Tibial nerve (tissue), 4 donors: ENCODE results near the gene CCIN. TPM values are rescaled to one million over a fixed set of nuclear protein-coding genes. Genes with fewer than 3 reads are reported as not detected.

Experiments used
- DNase-seq, 2 donors: peaks; one replicate each; pipeline ENCODE4 v3.0.0-alpha.2; 2019; ENCODE audit warnings: low spot score in 2 of 2
- H3K27ac ChIP-seq, 4 donors: fragments of 200-600 bp; sonication (generic) in 3 of 4; one replicate each; pipeline ENCODE4 v1.5.1; 2017 to 2019; ENCODE audit warnings: mild to moderate bottlenecking in 1 of 4
- H3K27me3 ChIP-seq, 2 donors: fragments of 200-600 bp; sonication (generic) in 1 of 2; one replicate each; pipeline versions ENCODE4 v1.5.1 to v1.6.0; 2017 to 2019
- H3K36me3 ChIP-seq, 3 donors: fragments of 200-600 bp; sonication (generic); one replicate each; pipeline ENCODE4 v1.5.1; 2018 to 2019
- H3K4me1 ChIP-seq, 4 donors: fragments of 200-600 bp; sonication (generic) in 3 of 4; one replicate each; pipeline ENCODE4 v1.5.1; 2017 to 2019
- H3K4me3 ChIP-seq, 4 donors: fragments of 200-600 bp; sonication (generic) in 3 of 4; one replicate each; pipeline ENCODE4 v1.5.1; 2017 to 2019; ENCODE audit warnings: mild to moderate bottlenecking in 1 of 4, moderate library complexity in 1 of 4
- H3K9me3 ChIP-seq, 4 donors: fragments of 200-600 bp; sonication (generic) in 3 of 4; one replicate each; pipeline ENCODE4 v1.5.1; 2017 to 2019
- EP300 ChIP-seq, 2 donors: sonication (generic); formaldehyde crosslinking; IDR thresholded peaks; one replicate each; pipeline ENCODE4 v1.6.1; 2017; ENCODE audit warnings: antibody characterized with exemption in 2 of 2, mild to moderate bottlenecking in 1 of 2
- POLR2A ChIP-seq, 2 donors: fragments of 450-650 bp; IDR thresholded peaks; one replicate each; pipeline ENCODE4 v1.6.1; 2017; ENCODE audit warnings: antibody characterized with exemption in 2 of 2, mild to moderate bottlenecking in 2 of 2, moderate library complexity in 2 of 2
- WGBS, 2 donors: methylation state at CpG; one replicate each; pipeline ENCODE4 v1.1.5; 2018; 5-methylcytosine and 5-hydroxymethylcytosine counted together
- total RNA-seq, 4 donors: library from RNA; depleted of rRNA; stranded (reverse); fragments of >200 nt; gene quantifications; one replicate each; pipeline ENCODE4 v1.1.0, GENCODE V29; 2016
- TF ChIP-seq, protein P1 (sequence below), 5 experiments: fragments of 200-600 bp in 3 of 5; fragments of 450-650 bp in 2 of 5; sonication (generic) in 3 of 5; IDR thresholded peaks; one replicate each; pipeline ENCODE4 v1.5.1; 2016 to 2019; ENCODE audit warnings: antibody characterized with exemption in 5 of 5, mild to moderate bottlenecking in 3 of 5, moderate library complexity in 2 of 5

Gene CCIN
- total RNA-seq, 4 donors from 2014 or later = not detected

DNA sequence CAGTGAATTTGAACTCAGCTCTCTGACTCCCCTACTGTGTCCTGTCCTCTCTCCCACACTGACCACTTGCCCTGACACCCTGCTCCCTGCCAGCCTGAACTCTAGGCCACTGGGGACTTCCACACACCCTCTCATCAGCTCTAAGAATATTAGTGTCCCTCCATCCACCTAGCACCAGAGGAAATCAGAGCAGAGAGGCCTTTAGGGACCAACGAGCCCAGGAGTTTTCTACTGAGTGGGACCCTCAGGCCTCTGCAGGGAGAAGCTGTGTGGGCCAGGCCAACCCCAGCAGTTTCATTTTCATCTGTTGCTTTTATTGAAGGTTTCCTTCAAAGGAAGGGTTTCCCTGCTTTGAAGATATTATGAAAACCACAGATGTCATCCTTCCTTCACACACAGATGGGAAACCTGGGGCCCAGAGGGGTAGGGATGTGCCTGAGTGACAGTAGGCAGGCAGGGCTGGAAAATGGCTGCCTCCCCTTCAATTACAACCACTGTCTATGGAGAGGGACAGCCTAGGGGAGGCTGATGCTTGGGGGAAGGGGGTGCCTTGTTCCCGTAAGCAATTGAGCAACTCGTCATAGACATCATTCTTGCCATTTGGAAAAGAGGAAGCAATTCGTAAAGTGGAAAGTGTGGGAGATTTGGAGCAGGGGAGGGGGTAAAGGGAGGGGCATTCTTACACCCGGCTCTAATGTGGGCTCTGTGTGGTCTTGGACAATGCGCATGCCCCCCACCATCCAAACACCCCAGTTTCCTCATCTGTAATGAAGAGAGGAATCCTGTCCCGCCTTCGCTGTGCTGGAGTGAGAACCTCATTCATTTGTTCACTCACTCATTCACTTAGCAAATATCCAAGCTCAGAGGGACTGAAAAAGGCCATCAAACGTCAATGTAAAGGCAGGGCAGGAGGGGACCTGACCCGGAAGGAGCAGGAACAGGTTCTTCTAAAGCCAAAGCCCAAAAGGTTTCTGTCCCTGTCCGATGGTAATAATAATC, 28.8 kb upstream of the CCIN start:
- Histone ChIP-seq H3K36me3 (peaks cover 0 to 6% (median 0%) of the 10 kb centered on the region in 3 donors), H3K27ac (peak overlapping the region in 3 of 4 donors; percentile 24 to 60 (median 52)), H3K4me3 (no peak overlapping the region), H3K4me1 (peaks cover 0 to 61% (median 29%) of the 10 kb centered on the region in 4 donors), H3K9me3 (no peaks in the 10 kb centered on the region), H3K27me3 (no peaks in the 10 kb centered on the region)
- 75 to 79% methylated on average over 11 of the region's 11 CpGs for WGBS, 2 donors
- no peak for DNase-seq
- TF ChIP-seq POLR2A (IDR thresholded peaks at IDR 0.05) = no peak
- TF ChIP-seq EP300 (IDR thresholded peaks at IDR 0.05) = peak in 1 of 2 donors; percentile 30
- TF ChIP-seq, protein P1, sequence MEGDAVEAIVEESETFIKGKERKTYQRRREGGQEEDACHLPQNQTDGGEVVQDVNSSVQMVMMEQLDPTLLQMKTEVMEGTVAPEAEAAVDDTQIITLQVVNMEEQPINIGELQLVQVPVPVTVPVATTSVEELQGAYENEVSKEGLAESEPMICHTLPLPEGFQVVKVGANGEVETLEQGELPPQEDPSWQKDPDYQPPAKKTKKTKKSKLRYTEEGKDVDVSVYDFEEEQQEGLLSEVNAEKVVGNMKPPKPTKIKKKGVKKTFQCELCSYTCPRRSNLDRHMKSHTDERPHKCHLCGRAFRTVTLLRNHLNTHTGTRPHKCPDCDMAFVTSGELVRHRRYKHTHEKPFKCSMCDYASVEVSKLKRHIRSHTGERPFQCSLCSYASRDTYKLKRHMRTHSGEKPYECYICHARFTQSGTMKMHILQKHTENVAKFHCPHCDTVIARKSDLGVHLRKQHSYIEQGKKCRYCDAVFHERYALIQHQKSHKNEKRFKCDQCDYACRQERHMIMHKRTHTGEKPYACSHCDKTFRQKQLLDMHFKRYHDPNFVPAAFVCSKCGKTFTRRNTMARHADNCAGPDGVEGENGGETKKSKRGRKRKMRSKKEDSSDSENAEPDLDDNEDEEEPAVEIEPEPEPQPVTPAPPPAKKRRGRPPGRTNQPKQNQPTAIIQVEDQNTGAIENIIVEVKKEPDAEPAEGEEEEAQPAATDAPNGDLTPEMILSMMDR (IDR thresholded peaks at IDR 0.05) = no peak

DNA sequence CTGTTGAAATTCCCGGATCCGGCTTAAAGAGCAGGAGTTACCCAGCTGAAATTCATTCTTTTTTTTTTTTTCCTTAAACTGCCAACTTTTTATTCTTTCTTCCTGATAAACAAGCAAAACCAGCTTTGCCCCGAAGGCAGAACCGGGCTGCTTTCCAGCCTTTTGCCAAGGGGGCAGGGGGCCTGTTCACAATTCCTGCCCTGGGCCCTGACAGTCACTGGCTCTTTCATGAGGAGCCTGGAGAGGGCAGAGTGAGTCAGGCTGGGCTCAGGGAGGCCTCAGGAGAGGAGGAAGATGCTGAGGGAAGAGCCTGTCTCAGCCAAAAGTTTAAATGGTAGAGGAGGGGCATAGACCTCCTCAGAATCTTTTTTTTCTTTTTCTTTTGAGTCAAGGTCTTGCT, 27.9 kb upstream of the CCIN start:
- Histone ChIP-seq H3K36me3 (peaks cover 0 to 11% (median 0%) of the 10 kb centered on the region in 3 donors), H3K4me3 (no peak overlapping the region), H3K4me1 (peaks cover 0 to 52% (median 26%) of the 10 kb centered on the region in 4 donors), H3K27ac (peak overlapping the region in 1 of 4 donors; percentile 52), H3K9me3 (peaks cover 0 to 6% (median 0%) of the 10 kb centered on the region in 4 donors), H3K27me3 (no peaks in the 10 kb centered on the region)
- DNase-seq = no peak
- TF ChIP-seq, protein P1 (IDR thresholded peaks at IDR 0.05) = peak in 1 of 5 experiments; percentile 8
- no peak for TF ChIP-seq POLR2A (IDR thresholded peaks at IDR 0.05)
- 60 to 75% methylated on average over 4 of the region's 4 CpGs for WGBS, 2 donors

DNA sequence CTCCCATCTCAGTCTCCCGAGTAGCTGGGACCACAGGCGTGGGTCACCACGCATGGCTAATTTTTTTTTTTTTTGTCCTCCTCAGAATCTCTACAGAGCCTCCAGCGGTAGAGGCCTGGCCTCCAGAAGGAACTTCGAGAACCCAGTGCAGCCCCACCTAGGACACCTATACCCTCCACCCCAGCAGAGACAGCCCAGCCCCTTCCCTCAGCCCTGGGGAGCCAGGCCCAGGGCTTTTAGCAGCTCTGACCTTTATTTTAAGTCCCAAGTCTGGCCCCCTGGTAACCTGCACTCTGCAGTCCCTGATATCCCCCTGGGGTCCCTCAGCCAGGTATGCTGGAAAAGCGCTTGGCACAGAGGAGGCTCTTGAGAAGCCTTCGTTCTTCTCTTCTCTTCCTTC, 27.4 kb upstream of the CCIN start:
- 90 to 92% methylated on average over 7 of the region's 7 CpGs for WGBS, 2 donors
- Histone ChIP-seq H3K4me1 (peaks cover 0 to 50% (median 26%) of the 10 kb centered on the region in 4 donors), H3K36me3 (peaks cover 0 to 11% (median 0%) of the 10 kb centered on the region in 3 donors), H3K27ac (peak overlapping the region in 1 of 4 donors; percentile 69), H3K27me3 (no peaks in the 10 kb centered on the region), H3K4me3 (no peak overlapping the region), H3K9me3 (peaks cover 0 to 6% (median 0%) of the 10 kb centered on the region in 4 donors)
- DNase-seq = no peak
- TF ChIP-seq, protein P1 (IDR thresholded peaks at IDR 0.05) = no peak
- TF ChIP-seq EP300 (IDR thresholded peaks at IDR 0.05) (no peak), POLR2A (IDR thresholded peaks at IDR 0.05) (no peak)

DNA sequence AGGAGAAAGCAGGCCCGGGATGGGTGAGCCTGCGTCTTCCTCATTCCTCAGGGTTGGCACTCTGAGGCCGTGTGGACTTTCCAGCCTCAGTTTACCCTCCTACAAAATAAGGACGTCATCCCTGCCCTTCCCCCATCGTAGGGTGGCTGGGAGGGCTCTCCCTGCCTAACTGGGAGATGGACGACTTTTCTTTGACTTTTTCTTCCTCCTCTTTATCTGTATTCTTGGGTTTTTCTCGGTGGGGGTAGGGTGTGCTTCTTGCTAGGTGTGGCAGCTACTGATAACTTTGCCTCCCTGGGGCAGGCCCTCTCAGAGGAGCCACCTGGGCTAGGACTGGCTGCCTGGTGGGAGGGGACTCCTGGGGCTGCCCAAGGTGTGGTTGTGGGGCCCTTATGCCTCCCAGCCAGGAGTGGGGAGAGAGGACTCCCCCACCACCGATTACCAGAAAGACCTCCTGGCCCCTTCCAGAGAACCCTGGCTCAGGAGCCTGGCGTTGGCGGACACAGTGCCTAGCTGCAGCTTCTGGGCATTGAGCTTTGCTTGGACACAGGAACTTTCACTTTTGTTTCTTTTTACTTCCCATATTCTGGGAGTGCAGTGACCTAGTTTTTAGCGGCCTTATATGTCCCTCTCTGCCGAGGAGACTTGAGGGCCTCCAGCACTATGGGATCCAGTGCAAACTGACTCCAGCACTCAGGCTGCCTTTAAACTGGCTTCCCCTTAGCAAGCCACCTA, 26.5 kb upstream of the CCIN start:
- WGBS, 2 donors = 70% methylated on average over 11 to 12 of the region's 12 CpGs
- peaks cover 0 to 48% (median 20%) of the 10 kb centered on the region in 4 donors for H3K4me1 ChIP-seq

More for the DNA sequence above, 26.5 kb upstream of the CCIN start:
- peak overlapping the region in 3 of 4 donors; percentile 69 to 74 (median 71) for H3K27ac ChIP-seq
- peak overlapping the region in 2 of 4 donors; percentile 17 to 22 for H3K4me3 ChIP-seq
- no peaks in the 10 kb centered on the region for H3K27me3 ChIP-seq
- DNase-seq = no peak
- peaks cover 0 to 11% (median 0%) of the 10 kb centered on the region in 3 donors for H3K36me3 ChIP-seq
- TF ChIP-seq POLR2A (IDR thresholded peaks at IDR 0.05) = no peak
- TF ChIP-seq, protein P1 (IDR thresholded peaks at IDR 0.05) = no peak
- peaks cover 0 to 6% (median 0%) of the 10 kb centered on the region in 4 donors for H3K9me3 ChIP-seq
